GM12891 (cell line): ENCODE results near the gene DCTN3.

Experiments
- POLR2A ChIP-seq: IDR thresholded peaks from 2 replicates; pipeline ENCODE4 v1.6.1; 2011; ENCODE audit warnings: low read depth, low read length, control low read depth
- POLR2AphosphoS5 ChIP-seq: IDR thresholded peaks from 2 replicates; pipeline ENCODE4 v1.6.1; 2011; ENCODE audit warnings: low read depth, low read length, control low read depth
- SPI1 ChIP-seq: IDR thresholded peaks from 2 replicates; pipeline ENCODE4 v1.6.1; 2011; ENCODE audit warnings: low read depth, low read length, control low read depth

DNA sequence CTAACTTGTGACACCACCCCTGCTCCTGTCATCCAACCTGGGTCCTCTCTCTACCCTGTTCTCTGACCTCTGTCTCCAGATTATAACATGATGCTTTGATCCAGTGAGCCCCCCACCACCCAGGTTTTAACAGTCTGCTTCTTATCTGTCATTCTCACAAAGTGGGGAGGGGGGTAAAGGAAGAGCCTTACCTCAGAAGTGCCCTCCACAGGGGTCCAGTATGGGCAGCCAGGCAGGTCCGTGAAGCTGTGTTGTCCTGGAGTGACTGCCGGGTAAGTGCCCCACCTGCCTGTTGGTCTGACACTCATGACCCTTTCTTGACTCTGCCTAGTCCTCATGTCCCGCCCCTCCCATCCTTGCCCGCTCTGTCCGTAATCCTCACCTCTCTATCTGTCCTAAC lies 35.1 kb upstream of the DCTN3 start:
- no peak for TF ChIP-seq POLR2AphosphoS5
- TF ChIP-seq SPI1 = no peak
- no peak for TF ChIP-seq POLR2A
